Measurements from ENCODE around the gene RANBP9. TPM values are rescaled to one million over a fixed set of nuclear protein-coding genes. Genes with fewer than 3 reads are reported as not detected.

Gene RANBP9
- total and polyA plus RNA-seq, 2 of the 13 experiments (the other 11 are each of a cell fraction or from before 2014, with no cell fraction given) = 26.6 to 30.6 TPM

- peak; percentile 45; the same call in 1 of the 2 replicates for TF ChIP-seq SIN3A (IDR thresholded peaks at IDR 0.05; ENCODE audit: borderline replicate concordance, low read depth, low read length)
- TF ChIP-seq ZNF414 (CRISPR knock-in tag; IDR thresholded peaks at IDR 0.05) = peak; percentile 68; the same call in 1 of the 2 replicates
- peak; percentile 77; the same call in 1 of the 2 replicates for TF ChIP-seq KMT2A (CRISPR knock-in tag; IDR thresholded peaks at IDR 0.05)
- TF ChIP-seq ZNF530 (CRISPR knock-in tag; IDR thresholded peaks at IDR 0.05; ENCODE audit: low read depth) = peak; percentile 84; the same call in 1 of the 2 replicates
- peak; percentile 87 for TF ChIP-seq ZNF766 (CRISPR knock-in tag; IDR thresholded peaks at IDR 0.05; ENCODE audit: borderline replicate concordance)
- peak; percentile 68; the same call in 1 of the 2 replicates for TF ChIP-seq ZNF225 (CRISPR knock-in tag; IDR thresholded peaks at IDR 0.05)
- peak; percentile 78; the same call in 1 of the 2 replicates for TF ChIP-seq ZKSCAN8 (CRISPR knock-in tag; IDR thresholded peaks at IDR 0.05; ENCODE audit: borderline replicate concordance)
- no peak for TF ChIP-seq PAF1 (CRISPR knock-in tag; IDR thresholded peaks at IDR 0.05)
- no peak for TF ChIP-seq ZBTB44 (CRISPR knock-in tag; IDR thresholded peaks at IDR 0.05)
- TF ChIP-seq ZIK1 (CRISPR knock-in tag; IDR thresholded peaks at IDR 0.05; ENCODE audit: borderline replicate concordance, low read depth) = peak; percentile 79; the same call in 1 of the 2 replicates
- TF ChIP-seq ZBTB33 (CRISPR knock-in tag; IDR thresholded peaks at IDR 0.05) = peak; percentile 3
- no peak for TF ChIP-seq ZNF432 (CRISPR knock-in tag; IDR thresholded peaks at IDR 0.05; ENCODE audit: borderline replicate concordance)
- TF ChIP-seq NCOR1 (IDR thresholded peaks at IDR 0.05; ENCODE audit: borderline replicate concordance, low read length) = peak; percentile 34
- TF ChIP-seq ZFP36L2 (CRISPR knock-in tag; IDR thresholded peaks at IDR 0.05) = no peak; the same call in 1 of the 2 replicates
- peak; percentile 53; the same call in 1 of the 2 replicates for TF ChIP-seq HOXA3 (CRISPR knock-in tag; IDR thresholded peaks at IDR 0.05)
- peak; percentile 88 for TF ChIP-seq ZNF574 (CRISPR knock-in tag; IDR thresholded peaks at IDR 0.05)
- 0 out of 2 replicates have a peak, but pooled peaks have one; percentile 57 for TF ChIP-seq ZBTB43 (CRISPR knock-in tag; conservative IDR thresholded peaks at IDR 0.05)
- TF ChIP-seq ZNF879 (CRISPR knock-in tag; IDR thresholded peaks at IDR 0.05) = no peak
- TF ChIP-seq RNF2 (conservative IDR thresholded peaks at IDR 0.05; ENCODE audit: low read depth) = 0 out of 2 replicates have a peak, but pooled peaks have one; percentile 79
- TF ChIP-seq SYNCRIP (IDR thresholded peaks at IDR 0.05; ENCODE audit: insufficient read depth, low read depth, low read length) = no peak
Observed at GRCh38 chr6:13574571-13575376, 136.9 kb downstream of the RANBP9 start, which contains the start of gene SIRT5 (continued).
